HCT116 (cell line): Measurements from ENCODE around the gene ZNF284. TPM values are rescaled to one million over a fixed set of nuclear protein-coding genes. Genes with fewer than 3 reads are reported as not detected.

Experiments
- ATAC-seq: fragments of 200-7000 bp; cut with Tn5 transposase; 2 replicates; pipeline ENCODE4 v1.9.1; 2020; ENCODE audit warnings: mild to moderate bottlenecking, moderate library complexity
- BruUV-seq: library from RNA; stranded (reverse); fragments of 400-500 nt; replicated peaks from 2 replicates; lab custom pipeline; 2021; lab: Mats Ljungman, UMichigan
- CTCF ChIA-PET: fragments of 300-600 bp; sonication (Branson Sonifier 250); formaldehyde crosslinking; loops from one replicate; lab custom pipeline; 2021; ENCODE audit warnings: antibody characterized with exemption; lab: Charles Lee
- POLR2A ChIA-PET: fragments of 300-600, 350-600 bp; sonication (Branson Sonifier 250); formaldehyde crosslinking; loops from one replicate; lab custom pipeline; 2021; ENCODE audit warnings: antibody characterized with exemption; lab: Charles Lee
- RAD21 ChIA-PET, 2 experiments: fragments of 300-600 bp; sonication (Branson Sonifier 250); formaldehyde crosslinking; loops; one replicate each; lab custom pipeline; 2023; ENCODE audit warnings: low total read pairs in 2 of 2; ENCODE audit not compliant: uncharacterized antibody in 2 of 2, unreplicated experiment in 2 of 2, low non-redundant PET in 1 of 2; lab: Charles Lee
- DNase-seq: peaks from one replicate; pipeline ENCODE4 v3.0.0-alpha.2; 2010; ENCODE audit warnings: low read depth, low spot score
- H2AFZ ChIP-seq: fragments of 200-600 bp; shearing (Covaris generic), sonication (generic); 2 replicates; pipeline ENCODE4 v1.6.1; 2017; ENCODE audit warnings: low read depth, mixed run types, mixed read lengths, antibody characterized with exemption, low read length; ENCODE audit not compliant: poor library complexity, severe bottlenecking
- H3K27ac ChIP-seq: 2 replicates; pipeline ENCODE4 v1.5.1; 2012; ENCODE audit warnings: low read depth, low read length
- H3K27me3 ChIP-seq: fragments of 200-600 bp; sonication (generic); 2 replicates; pipeline ENCODE4 v1.6.1; 2016; ENCODE audit warnings: mixed run types, low read length, mixed read lengths; ENCODE audit not compliant: insufficient read depth
- H3K36me3 ChIP-seq, 2 experiments: fragments of 200-500 bp in 1 of 2; fragments of 200-600 bp in 1 of 2; sonication (Bioruptor generic) in 1 of 2; sonication (generic) in 1 of 2; 2 replicates each; pipeline versions ENCODE4 v1.5.1 to v1.6.1; 2014 to 2016; ENCODE audit warnings: low read length in 2 of 2, inconsistent platforms in 1 of 2, mixed read lengths in 1 of 2, mixed run types in 1 of 2; ENCODE audit not compliant: insufficient read depth in 2 of 2, control insufficient read depth in 1 of 2
- H3K4me1 ChIP-seq, 2 experiments: fragments of 200-600 bp in 1 of 2; sonication (generic) in 1 of 2; 2 replicates each; pipeline versions ENCODE4 v1.5.1 to v1.6.1; 2012 to 2017; ENCODE audit warnings: low read length in 2 of 2, inconsistent platforms in 1 of 2, mild to moderate bottlenecking in 1 of 2, mixed read lengths in 1 of 2, mixed run types in 1 of 2, moderate library complexity in 1 of 2; ENCODE audit not compliant: insufficient read depth in 2 of 2, control insufficient read depth in 1 of 2
- H3K4me2 ChIP-seq: fragments of 200-600 bp; sonication (generic); 2 replicates; pipeline ENCODE4 v1.6.1; 2017; ENCODE audit warnings: mixed run types, low read length, mixed read lengths
- H3K4me3 ChIP-seq, 2 experiments: fragments of 200-600 bp in 1 of 2; sonication (generic) in 1 of 2; replicated peaks in 1 of 2; 2 replicates each; pipeline ENCODE4 v1.5.1; 2011 to 2016; ENCODE audit warnings: low read length in 2 of 2, control low read depth in 1 of 2, low read depth in 1 of 2, mild to moderate bottlenecking in 1 of 2, mixed read lengths in 1 of 2, mixed run types in 1 of 2
- H3K79me2 ChIP-seq: fragments of 200-600 bp; sonication (generic); 2 replicates; pipeline ENCODE4 v1.6.1; 2017; ENCODE audit warnings: mild to moderate bottlenecking, mixed run types, low read length, moderate library complexity, mixed read lengths; ENCODE audit not compliant: insufficient read depth
- H3K9ac ChIP-seq: fragments of 200-600 bp; sonication (generic); 2 replicates; pipeline ENCODE4 v1.6.1; 2016; ENCODE audit warnings: low read length, mixed read lengths
- H3K9me2 ChIP-seq: fragments of 200-600 bp; sonication (generic), shearing (Covaris generic); 2 replicates; pipeline ENCODE4 v1.6.1; 2017; ENCODE audit warnings: mixed run types, mild to moderate bottlenecking, moderate library complexity; ENCODE audit not compliant: insufficient read depth
- H3K9me3 ChIP-seq, 2 experiments: fragments of 200-500 bp in 1 of 2; fragments of 200-600 bp in 1 of 2; sonication (Bioruptor generic) in 1 of 2; sonication (generic) in 1 of 2; 2 replicates each; pipeline ENCODE4 v1.6.1; 2014 to 2017; ENCODE audit warnings: low read length in 2 of 2, mixed read lengths in 2 of 2, inconsistent platforms in 1 of 2, low read depth in 1 of 2, mild to moderate bottlenecking in 1 of 2, mixed run types in 1 of 2, moderate library complexity in 1 of 2; ENCODE audit not compliant: control insufficient read depth in 1 of 2, insufficient read depth in 1 of 2
- H4K20me1 ChIP-seq: fragments of 200-600 bp; sonication (generic), shearing (Covaris generic); 2 replicates; pipeline ENCODE4 v1.6.1; 2017; ENCODE audit warnings: mixed run types, mild to moderate bottlenecking, moderate library complexity; ENCODE audit not compliant: insufficient read depth
- CBX3 ChIP-seq: IDR thresholded peaks from 2 replicates; pipeline ENCODE4 v1.6.1; 2012; ENCODE audit warnings: low read depth
- CEBPB ChIP-seq: IDR thresholded peaks from 2 replicates; pipeline ENCODE4 v1.6.1; 2012; ENCODE audit warnings: low read depth
- CTCF ChIP-seq, 3 experiments: fragments of 200-600 bp in 1 of 3; sonication (generic) in 1 of 3; IDR thresholded peaks in 2 of 3; conservative IDR thresholded peaks in 1 of 3; 2 replicates each; pipeline ENCODE4 v1.5.1; 2012 to 2017; ENCODE audit warnings: low read depth in 2 of 3, low read length in 2 of 3, antibody characterized with exemption in 1 of 3, borderline replicate concordance in 1 of 3, control low read depth in 1 of 3, mild to moderate bottlenecking in 1 of 3, mixed read lengths in 1 of 3, mixed run types in 1 of 3, moderate library complexity in 1 of 3; ENCODE audit not compliant: insufficient read depth in 1 of 3
- EGR1 ChIP-seq: IDR thresholded peaks from 2 replicates; pipeline ENCODE4 v1.6.1; 2012; ENCODE audit warnings: low read depth
- ELF1 ChIP-seq: IDR thresholded peaks from 2 replicates; pipeline ENCODE4 v1.6.1; 2012; ENCODE audit warnings: low read depth, borderline replicate concordance
- EZH2 ChIP-seq: fragments of 200-600 bp; sonication (generic); IDR thresholded peaks from 2 replicates; pipeline ENCODE4 v1.6.1; 2017; ENCODE audit warnings: antibody characterized with exemption, mixed run types
- FOSL1 ChIP-seq: IDR thresholded peaks from 2 replicates; pipeline ENCODE4 v1.6.1; 2012; ENCODE audit warnings: low read depth
- MAX ChIP-seq: IDR thresholded peaks from 2 replicates; pipeline ENCODE4 v1.6.1; 2012
- POLR2AphosphoS5 ChIP-seq: IDR thresholded peaks from 2 replicates; pipeline ENCODE4 v1.6.1; 2011; ENCODE audit warnings: mild to moderate bottlenecking, low read depth, low read length, moderate library complexity
- RAD21 ChIP-seq: IDR thresholded peaks from 2 replicates; pipeline ENCODE4 v1.6.1; 2012; ENCODE audit warnings: low read depth, mild to moderate bottlenecking
- REST ChIP-seq: IDR thresholded peaks from 2 replicates; pipeline ENCODE4 v1.6.1; 2012; ENCODE audit warnings: low read depth
- SIN3A ChIP-seq: IDR thresholded peaks from 2 replicates; pipeline ENCODE4 v1.6.1; 2012; ENCODE audit warnings: low read depth
- YY1 ChIP-seq: IDR thresholded peaks from 2 replicates; pipeline ENCODE4 v1.6.1; 2011; ENCODE audit warnings: low read length, low read depth, moderate library complexity, mild to moderate bottlenecking; ENCODE audit not compliant: insufficient replicate concordance; ENCODE audit errors: extremely low read depth
- ZFX ChIP-seq: fragments of 450-650 bp; IDR thresholded peaks from 2 replicates; pipeline ENCODE4 v1.6.1; 2017
- intact Hi-C: fragments of 100-400 bp; cut with micrococcal nuclease; formaldehyde crosslinking; loops from 2 replicates; pipeline ENCODE4 v1.10.0; 2022
- total RNA-seq: library from RNA; stranded (reverse); gene quantifications from one replicate; pipeline ENCODE4 v1.2.1, GENCODE V29; 2021; ENCODE audit not compliant: unreplicated experiment

Gene ZNF284
- total RNA-seq, 1 experiment from 2014 or later = not detected

GRCh38 chr19:44113138-44113783, 41.3 kb downstream of the ZNF284 start, which contains the start of gene ZNF225 (continued):
- TF ChIP-seq CTCF (IDR thresholded peaks at IDR 0.05 in 2 of 3, conservative IDR thresholded peaks at IDR 0.05 in 1 of 3; ENCODE audit: borderline replicate concordance in 1 of 3, insufficient read depth in 1 of 3, low read depth in 2 of 3, low read length in 2 of 3) (no peak), ZFX (no peak), CBX3 (peak; percentile 84), FOSL1 (no peak), RAD21 (peak; percentile 19; the same call in 1 of the 2 replicates)

- Histone ChIP-seq H3K27me3 (no peaks in the 10 kb centered on the region), H3K9me3 (no peaks in the 10 kb centered on the region), H4K20me1 (no peaks in the 10 kb centered on the region), H3K9me2 (no peaks in the 10 kb centered on the region), H3K79me2 (no peaks in the 10 kb centered on the region), H3K4me3 (peak overlapping the region; percentile 72 to 87), H3K4me2 (peak overlapping the region; percentile 90), H2AFZ (peak overlapping the region; percentile 59), H3K36me3 (peaks cover 3% of the 10 kb centered on the region in 2 experiments; a peak in 1 of 4 replicates), H3K27ac (peak overlapping the region; percentile 34; the same call in 1 of the 2 replicates), H3K9ac (peak overlapping the region; percentile 51), H3K4me1 (peaks cover 2 to 10% of the 10 kb centered on the region in 2 experiments; a peak in 1 of 4 replicates)
- ChIA-PET POLR2A (no interaction called here), RAD21 (no interaction called here), CTCF (no interaction called here)
- BruUV-seq = TSS peak; percentile 74
- DNase-seq = no peak
- no peak for ATAC-seq
- intact Hi-C loops = loop anchor here (1.0 to 2.0 kb wide), 5 partner anchors 19 to 191 kb away; partner anchors contain the start of genes ZNF224, ZNF227, ZNF230 and ZNF235
- TF ChIP-seq SIN3A (no peak), CEBPB (no peak), REST (no peak), ELF1 (no peak), POLR2AphosphoS5 (no peak), MAX (no peak), YY1 (no peak), EZH2 (no peak), FOSL1 (no peak), EGR1 (no peak), CTCF (IDR thresholded peaks at IDR 0.05 in 2 of 3, conservative IDR thresholded peaks at IDR 0.05 in 1 of 3; ENCODE audit: borderline replicate concordance in 1 of 3, insufficient read depth in 1 of 3, low read depth in 2 of 3, low read length in 2 of 3) (no peak)
Observed at GRCh38 chr19:44113784-44114390, 41.9 kb downstream of the ZNF284 start.
